CD4-positive, alpha-beta T cell treated with Interleukin-6 for 4 hours (primary cell): Measurements from ENCODE around the gene KNG1.

Source experiments
- DNase-seq: peaks from one replicate; pipeline ENCODE4 v3.0.0-alpha.2; 2020; ENCODE audit warnings: mixed read lengths

KNG1 gene

GRCh38 chr3:186782542-186783057, 65.4 kb downstream of the KNG1 start:
- no peak for DNase-seq

DNA sequence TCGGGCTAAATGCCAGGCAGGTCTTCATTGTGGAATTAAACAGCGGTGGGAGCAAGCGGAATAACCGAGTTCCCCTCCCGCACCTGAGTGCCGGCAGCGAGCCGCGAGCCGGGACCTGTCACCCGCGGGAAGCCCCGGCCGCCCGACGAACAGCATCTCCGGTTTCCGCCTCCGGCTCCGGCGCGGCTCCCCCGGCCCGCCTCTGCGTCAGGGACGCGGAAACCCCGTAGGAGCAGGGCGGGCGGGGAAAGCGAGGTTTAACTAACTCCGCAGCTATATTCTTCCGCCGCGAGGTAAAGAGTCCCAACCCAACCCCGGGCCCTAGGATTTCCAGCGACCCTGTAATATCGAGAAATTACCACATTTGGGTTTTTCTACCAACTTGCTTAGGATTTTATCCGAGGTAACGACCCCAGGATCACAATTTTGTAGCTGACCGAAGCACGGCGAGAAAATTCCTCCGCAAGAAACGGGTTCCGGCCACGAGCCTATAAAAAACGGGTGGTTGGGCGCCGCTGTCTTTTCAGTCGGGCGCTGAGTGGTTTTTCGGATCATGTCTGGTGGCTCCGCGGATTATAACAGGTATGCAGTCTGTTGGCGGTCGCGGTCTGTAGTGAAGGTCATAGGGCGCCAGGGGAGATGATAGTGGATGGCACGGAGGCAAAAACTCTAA, 66.0 kb downstream of the KNG1 start, which contains the start of gene EIF4A2:
Gene EIF4A2, plus strand, starts transcription at position 520 of the 673 bp plus-strand sequence. Its CDS starts 34 bp downstream, at position 554.
- peak; percentile 91 for DNase-seq

GRCh38 chr3:186783731-186784515, 66.8 kb downstream of the KNG1 start:
- peak; percentile 83 for DNase-seq

- no peak for DNase-seq
These were observed 67.8 kb downstream of the KNG1 start for GRCh38 chr3:186784820-186785494.

GRCh38 chr3:186785495-186786018, 68.4 kb downstream of the KNG1 start:
- DNase-seq = no peak

GRCh38 chr3:186786922-186787321, 69.8 kb downstream of the KNG1 start:
- no peak for DNase-seq

DNA sequence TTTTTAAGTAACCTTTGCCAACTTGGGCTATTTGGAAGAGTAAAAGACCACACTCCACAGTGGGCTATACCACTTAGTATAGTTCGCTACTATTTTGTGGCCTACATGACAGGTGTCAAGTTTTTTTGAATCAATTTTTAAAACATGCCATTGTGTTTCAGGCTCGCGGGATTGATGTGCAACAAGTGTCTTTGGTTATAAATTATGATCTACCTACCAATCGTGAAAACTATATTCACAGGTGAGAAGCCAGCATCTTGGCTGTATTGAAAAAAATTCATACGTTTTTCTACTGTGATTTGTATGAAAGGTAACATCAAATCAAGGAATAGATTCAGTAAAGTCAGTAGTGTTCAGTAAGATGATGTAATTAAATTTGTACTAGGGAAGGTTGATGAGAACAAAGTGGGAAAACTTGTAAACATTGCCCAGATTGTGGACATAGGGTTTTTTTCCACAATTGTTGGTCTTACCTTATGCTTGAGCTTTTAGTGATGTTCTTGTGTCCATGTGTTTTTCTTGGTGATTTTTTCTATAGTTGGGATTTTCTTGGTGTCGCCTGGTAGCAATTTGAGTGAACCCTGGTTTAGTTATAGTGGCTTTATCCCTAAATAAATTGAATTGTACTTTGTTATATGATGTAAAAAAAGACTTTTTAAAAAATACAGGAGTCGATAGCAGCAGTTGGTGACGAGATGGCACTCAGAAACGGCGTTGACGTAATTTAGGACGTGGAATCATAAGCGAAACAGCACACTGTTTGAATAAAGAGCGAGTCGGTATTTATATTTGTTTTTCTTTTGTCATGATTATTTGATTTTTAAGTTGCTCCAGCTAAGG, 70.7 kb downstream of the KNG1 start:
- DNase-seq = no peak

GRCh38 chr3:186788482-186789370, 71.6 kb downstream of the KNG1 start:
- no peak for DNase-seq

DNA sequence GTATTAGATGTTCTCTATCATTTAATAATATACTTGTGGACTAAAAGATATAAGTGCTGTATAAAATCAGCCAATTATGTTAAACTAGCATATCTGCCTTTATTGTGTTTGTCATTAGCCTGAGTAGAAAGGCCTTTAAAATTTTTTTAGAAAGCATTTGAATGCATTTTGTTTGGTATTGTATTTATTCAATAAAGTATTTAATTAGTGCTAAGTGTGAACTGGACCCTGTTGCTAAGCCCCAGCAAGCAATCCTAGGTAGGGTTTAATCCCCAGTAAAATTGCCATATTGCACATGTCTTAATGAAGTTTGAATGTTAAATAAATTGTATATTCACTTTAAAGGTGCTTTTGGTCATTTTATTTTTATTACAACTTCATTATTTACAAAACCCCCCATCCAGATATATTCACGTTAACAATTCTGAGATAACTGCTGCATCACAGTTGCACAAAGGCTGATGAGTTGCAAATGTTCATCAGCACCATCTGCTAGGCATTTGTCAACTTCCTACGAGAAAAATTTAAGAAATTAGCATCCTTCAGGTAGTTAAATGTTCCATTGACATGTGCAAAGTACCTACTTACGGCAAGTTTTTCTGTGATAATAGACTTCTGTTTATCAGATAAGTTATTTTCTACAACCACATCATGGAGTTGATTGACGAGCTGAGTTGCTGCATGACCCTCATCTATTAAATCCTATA, 72.5 kb downstream of the KNG1 start:
- DNase-seq = no peak

DNA sequence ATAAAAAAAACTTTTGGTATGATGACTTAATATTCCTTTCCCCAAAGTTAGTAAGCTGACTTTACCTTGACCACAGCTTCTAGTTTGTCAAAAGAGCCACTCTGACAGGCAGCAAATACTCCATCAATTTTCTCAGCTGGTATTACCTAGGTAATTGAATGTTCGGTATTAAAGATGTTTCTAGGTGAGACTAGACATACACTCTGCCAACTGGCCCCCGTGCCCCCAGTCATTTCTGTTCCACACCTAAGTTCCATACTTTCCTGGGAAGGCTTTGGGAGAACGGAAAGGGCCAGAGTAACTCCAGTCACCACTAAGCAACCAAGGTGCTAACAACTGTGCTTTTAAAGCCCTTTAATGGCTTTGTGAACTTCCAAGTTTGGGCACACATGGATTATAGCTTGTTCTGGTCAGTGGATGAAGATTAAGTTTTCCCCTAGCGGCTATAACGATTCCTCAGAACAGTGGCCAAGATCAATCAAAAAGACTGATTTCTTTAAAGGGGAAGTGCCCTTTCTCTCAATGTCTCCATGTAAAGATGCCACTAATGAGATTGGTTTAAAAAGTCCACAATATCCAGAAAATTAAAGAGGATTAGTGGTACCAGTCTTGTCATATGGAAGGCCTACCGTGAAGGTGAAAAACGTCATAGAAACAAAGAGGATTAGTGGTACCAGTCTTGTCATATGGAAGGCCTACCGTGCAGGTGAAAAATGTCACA, 73.3 kb downstream of the KNG1 start:
- DNase-seq = no peak
